Renal cortex interstitium (tissue), 11 donors: Measurements from ENCODE around the gene CFAP54. TPM values are rescaled to one million over a fixed set of nuclear protein-coding genes. Genes with fewer than 3 reads are reported as not detected.
A peak's percentile ranks its signal among the peaks of the same experiment; 100 is the strongest.

Experiments
- DNase-seq, 11 donors: peaks; one replicate each; pipeline ENCODE4 v3.0.0-alpha.2; 2013; ENCODE audit warnings: low read depth in 9 of 11, low spot score in 4 of 11; ENCODE audit errors: extremely low read depth in 1 of 11
- polyA plus RNA-seq, 3 donors: library from polyadenylated mRNA; unstranded; fragments of 120-200 nt; gene quantifications; one replicate each; pipeline ENCODE4 v1.2.1, GENCODE V29; 2013; ENCODE audit not compliant: insufficient read length in 3 of 3

Gene CFAP54
- polyA plus RNA-seq, 3 donors, result 2.8 to 4.6 (median 3.2) TPM

DNA sequence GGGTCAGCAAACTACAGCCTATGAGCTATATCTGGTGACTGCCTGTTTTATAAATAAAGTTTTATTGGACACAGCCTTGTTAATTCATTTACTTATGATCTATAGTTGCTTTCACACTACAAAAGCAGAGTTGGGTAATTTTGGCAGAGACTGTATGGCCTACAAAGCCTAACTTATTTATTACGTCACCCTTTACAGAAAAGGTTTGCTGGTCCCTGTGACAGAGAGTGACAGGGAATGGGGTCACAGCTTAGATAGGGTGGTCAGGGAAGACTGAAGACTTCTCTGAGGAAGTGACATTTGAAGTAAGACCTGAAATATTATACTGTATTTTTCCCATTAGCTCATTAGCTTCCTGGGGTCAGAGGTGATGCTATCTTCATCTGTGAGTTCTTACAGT is 342.0 kb downstream of the CFAP54 start:
- no peak for DNase-seq

DNA sequence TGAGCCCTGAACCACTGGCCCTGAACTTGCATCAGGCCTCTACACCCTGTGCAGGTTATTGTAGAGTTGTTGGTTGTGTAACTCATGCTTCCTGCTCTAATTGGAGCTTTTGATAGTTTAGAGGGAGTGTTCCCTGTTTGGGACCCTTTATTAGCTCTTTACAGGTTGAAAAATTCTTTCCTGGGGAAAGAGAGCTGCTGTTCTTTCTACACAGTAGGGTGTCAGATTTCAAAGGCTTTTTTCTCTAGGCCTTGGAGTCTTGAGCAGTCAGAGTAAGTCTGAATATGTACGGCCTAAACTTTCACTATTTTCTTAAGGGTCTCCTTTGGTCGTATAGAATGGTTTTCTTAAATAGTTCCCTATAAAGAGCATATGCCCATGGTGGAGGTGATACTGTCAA is 356.9 kb downstream of the CFAP54 start:
- peak in 10 of 11 donors; percentile 1 to 39 (median 15) for DNase-seq

DNA sequence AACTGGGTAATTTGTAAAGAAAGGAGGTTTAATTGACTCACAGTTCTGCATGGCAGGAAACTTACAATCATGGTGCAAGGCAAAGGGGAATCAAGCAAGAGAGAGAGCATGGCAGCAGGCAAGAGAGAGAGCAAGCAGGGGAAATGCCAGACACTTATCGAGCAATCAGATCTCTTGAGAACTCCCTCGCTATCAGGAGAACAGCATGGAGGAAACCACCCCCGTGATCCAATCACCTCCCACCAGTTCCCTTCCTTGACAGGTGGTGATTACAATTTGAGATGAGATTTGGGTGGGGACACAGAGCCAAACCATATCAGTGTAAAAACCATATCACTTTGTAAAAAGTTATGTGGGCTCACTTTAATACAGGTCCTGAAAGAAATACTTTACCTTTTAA is 361.3 kb downstream of the CFAP54 start:
- DNase-seq, result no peak

DNA sequence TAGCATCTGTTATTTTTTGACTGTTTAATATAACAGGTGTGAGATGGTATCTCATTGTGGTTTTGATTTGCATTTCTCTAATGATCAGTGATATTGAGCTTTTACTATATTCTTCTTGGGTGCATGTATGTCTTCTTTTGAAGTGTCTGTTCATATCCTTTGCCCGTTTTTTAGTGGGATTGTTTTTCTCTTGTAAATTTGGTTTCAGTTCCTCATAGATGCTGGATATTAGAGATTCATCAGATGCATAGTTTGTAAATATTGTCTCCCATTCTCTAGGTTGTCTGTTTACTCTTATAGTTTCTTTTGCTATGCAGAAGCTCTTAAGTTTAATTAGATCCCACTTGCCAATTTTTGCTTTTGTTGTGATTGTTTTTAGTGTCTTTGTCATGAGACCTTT is 368.8 kb downstream of the CFAP54 start:
- no peak for DNase-seq

DNA sequence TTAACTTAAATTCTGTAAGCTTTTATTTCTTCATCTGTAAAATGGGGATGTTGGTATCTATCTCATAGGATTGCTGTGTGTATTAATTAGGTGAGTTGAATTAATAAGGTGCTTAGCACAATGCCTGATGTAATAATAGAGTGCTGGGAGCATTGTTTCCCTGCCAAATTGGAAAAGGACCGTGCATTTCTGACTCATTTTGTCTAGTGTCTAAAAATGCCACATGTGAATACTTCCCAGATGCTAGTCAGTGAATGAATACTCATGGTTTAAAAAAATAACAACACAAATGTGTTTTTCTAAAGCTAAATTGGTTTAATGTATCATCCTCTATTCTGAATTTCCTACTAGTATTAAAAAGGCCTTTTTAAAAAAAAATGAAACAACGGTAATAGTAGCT is 372.3 kb downstream of the CFAP54 start:
- DNase-seq, result no peak

DNA sequence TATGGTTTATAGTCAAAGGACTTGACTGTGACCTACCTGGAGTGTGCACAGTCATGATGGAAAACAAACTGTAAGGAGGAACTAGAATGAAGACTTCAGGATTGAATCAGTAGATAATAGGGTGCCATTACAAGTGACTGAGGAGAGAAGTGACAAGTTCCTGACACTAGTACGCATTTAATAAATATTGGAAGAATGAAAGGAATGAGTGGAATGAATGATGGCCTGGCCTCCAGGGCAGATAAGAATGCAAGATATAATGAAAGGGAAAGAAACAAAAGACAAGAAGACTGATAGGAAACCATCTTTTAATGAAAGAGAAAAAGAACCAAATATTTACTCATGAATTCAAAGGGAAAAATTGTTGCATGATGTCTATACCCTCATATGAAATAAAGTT is 372.9 kb downstream of the CFAP54 start:
- DNase-seq, result no peak

- no peak for DNase-seq
These were observed 375.0 kb downstream of the CFAP54 start for GRCh38 chr12:96864335-96864734.

DNA sequence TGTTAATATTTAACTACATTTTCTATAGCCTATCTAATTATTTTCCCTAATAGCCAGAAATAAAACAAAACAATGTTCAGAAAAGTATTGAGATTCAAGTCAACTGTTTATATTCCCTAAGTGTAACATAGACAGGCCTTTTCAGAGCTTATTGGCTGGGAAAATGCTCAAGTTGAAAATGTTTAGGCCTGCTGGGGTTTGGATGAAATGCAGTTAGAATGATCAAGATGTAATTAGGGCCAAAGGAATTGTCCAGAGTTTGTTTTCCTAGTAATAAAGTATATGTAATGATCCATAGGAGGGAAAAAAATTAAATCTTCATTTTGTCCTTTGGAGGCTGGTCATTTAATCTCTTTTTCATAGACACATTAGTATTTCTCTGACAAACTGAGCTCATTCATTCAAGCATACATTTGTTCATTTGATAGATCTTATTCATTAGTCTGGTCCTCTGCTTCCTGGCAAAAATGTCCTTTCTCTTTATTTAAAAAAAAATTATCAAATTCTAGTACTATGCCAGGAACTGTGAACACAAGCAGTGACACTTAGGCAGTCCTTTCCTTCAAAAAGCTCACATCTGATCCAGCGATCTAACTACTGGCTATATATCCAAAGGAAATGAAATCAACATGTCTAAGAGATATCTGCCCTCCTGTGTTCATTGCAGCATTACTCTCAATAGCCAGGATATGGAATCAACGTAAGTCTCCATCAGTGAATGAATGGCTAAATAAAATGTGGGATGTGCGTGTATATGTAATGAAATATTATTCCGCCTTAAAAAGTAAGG is 377.6 kb downstream of the CFAP54 start:
- no peak for DNase-seq

DNA sequence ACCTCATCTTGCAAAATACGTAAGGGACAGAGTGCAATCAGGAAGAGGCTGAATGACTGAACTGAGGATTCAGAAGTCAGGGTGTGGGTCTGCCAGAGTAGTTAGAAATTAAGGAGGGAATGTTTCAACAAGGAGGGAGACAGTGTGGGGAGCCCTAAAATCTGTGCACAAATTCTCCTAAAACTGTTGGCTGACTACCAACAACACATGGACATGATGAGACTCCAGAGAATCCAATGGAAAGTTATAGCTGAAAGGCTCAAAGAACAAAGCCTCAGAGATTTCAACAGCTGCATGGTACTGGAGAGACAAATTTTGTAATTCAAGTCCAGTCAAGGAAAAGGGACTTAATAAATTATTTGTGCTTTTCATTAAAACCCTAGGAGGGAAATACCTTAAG is 381.6 kb downstream of the CFAP54 start:
- DNase-seq, result no peak

DNA sequence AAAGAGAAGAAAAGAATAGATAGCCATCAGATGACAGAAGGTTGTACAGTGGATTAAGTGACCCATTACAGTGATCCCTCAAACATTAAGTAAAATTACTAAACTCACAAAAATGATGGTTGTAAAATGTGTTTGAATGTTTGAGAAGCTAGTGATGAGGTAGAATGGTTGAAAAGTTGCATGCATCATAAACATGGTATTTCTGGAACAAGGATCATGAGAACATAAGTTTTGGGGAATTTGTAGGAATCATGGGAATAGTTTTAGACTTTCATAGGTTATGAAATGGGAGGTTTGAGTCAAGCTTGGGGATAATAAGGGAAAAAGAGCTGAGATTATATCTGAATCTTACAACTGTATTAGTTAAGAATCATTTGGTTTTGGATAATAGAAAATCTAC is 383.6 kb downstream of the CFAP54 start:
- DNase-seq, result no peak

GRCh38 chr12:96874211-96874610 is 384.8 kb downstream of the CFAP54 start:
- no peak for DNase-seq

DNA sequence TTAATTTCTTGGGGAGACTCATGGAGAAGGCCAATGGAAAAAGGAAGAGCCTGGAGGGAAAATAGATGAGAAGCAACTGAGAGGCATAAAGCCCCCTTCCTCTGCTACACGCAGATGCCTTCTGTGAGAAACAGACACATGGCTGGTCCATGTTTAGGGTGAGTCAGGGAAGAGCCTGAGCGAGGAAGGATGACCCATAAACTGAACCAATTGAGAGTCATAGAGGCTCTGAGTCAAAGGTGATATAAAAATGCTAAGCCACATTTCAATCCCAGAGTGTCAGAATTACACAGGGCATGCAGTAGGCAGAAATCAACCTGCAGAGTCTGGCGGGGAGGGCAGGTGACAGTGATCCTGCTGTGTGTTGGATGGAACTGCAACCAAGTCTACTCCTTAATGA is 387.6 kb downstream of the CFAP54 start:
- no peak for DNase-seq

GRCh38 chr12:96878704-96879103 is 389.3 kb downstream of the CFAP54 start:
- DNase-seq, result no peak

DNA sequence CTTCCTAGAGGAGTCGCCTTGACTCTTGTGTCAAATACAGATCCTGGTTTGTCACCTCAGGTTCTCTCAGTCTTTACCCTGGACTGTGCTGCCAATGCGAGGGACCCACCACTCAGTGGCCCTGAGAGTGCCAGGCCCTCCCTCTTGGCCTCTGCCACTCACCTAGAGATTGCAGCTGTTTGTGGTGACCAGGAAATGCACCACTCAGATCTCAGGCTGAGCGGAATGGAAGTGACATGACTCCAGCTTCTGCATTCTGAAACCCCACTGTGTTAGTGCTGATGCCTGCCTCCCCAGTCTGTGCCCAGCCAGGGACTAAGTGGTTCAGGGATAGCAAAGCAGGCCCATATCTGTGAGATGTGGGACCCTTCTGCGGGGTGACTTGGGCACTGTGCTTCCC is 389.9 kb downstream of the CFAP54 start:
- no peak for DNase-seq

DNA sequence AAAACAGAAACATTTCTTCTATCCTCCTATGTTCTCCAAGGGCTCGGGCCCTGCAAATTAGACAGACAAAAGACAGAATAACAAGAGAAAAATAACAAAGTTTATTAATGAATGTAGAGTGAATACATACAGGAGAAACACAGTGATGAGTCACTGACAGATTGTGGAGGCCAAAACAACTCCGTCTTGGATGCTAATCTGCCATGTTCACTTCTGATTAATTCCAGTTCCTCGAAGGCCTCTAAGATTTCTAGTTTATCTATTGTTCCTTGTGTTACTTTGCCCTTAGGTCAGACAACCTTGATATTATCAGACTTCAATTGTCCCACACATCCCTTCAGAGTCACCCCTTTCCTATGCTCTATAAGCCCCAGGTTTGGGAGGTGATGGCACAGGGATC is 390.8 kb downstream of the CFAP54 start:
- DNase-seq, result no peak

DNA sequence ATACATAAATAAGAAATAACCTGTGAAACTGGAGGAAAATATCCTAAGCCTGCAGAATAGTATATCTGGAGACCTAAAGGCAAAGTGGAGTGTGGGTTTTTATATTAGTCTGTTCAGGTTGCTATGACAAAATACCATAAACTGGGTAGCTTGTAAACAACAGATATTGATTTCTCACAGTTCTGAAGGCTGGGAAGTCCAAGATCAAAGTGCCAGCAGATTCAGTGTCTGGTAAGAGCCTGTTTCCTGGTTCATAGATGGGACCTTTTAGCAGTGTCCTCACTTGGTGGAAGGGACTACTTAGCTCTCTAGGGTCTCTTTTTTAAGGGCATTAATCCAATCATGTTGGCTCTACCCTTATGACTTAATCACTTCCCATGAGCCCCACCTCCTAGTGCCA is 392.2 kb downstream of the CFAP54 start:
- no peak for DNase-seq

DNA sequence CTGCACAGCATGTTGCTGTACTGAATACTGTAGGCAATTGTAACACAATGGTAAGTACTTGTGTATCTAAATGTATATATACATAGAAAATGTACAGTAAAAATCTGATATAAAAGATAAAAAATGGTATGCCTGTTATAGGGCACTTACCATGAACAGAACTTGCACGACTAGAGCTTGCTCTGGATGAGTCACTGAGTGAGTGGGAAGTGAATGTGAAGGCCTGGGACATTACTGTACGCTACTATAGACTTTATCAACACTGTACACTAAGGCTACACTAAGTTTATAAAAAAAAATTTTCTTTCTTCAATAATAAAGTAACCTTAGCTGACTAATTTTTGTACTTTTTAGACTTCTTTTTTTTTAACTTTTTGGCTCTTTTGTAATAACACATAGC is 393.5 kb downstream of the CFAP54 start:
- DNase-seq, result no peak

DNA sequence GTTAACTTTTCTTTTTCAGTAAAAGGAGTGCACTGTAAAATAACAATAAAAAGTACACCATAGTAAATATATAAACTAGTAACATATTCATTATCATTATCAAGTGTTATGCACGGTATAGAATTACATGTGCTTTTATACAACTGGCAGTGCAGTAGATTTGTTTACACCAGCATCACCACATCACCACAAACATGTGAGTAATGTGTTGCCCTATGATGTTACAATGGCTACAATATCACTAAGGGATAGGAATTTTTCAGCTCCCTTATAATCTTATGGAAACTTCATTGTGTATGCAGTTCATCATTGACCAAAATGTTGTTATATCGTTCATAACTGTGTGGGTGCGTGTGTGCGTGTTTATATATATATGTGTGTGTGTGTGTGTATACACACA is 394.2 kb downstream of the CFAP54 start:
- DNase-seq, result no peak

GRCh38 chr12:96886998-96887677 is 397.8 kb downstream of the CFAP54 start:
- peak in 9 of 11 donors; percentile 7 to 65 (median 35) for DNase-seq

DNA sequence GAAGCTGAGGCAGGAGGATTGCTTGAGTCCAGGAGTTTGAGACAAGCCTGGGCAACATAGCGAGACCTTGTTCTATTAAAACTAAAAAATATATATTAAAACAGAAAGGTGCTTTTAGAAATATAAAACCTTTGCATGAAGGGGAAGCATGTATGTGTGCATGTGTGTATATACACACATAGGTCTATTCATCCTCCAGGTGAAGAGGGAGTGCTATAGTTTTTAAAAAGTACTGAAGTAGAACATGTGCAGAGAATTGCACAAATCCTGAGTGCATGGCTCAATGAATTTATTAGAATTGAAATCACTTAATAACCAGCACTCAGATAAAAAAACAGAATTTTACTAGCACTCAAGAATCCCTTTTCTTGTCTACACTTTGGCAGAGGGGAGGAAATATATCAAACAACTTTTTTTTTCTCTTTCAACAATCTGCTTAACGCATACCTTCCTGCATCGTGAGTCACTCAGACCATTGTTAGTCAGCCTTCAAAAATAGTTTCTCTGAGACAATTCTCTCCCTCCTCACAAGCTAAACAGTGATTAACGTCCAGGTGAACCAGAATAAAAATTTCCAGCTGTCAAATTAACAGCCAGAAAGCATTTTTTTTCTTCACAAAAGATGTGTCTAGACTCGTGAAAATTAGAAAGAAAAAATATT is 400.0 kb downstream of the CFAP54 start:
- no peak for DNase-seq
